Measurements from ENCODE around the gene SERGEF.

The SERGEF gene

DNA sequence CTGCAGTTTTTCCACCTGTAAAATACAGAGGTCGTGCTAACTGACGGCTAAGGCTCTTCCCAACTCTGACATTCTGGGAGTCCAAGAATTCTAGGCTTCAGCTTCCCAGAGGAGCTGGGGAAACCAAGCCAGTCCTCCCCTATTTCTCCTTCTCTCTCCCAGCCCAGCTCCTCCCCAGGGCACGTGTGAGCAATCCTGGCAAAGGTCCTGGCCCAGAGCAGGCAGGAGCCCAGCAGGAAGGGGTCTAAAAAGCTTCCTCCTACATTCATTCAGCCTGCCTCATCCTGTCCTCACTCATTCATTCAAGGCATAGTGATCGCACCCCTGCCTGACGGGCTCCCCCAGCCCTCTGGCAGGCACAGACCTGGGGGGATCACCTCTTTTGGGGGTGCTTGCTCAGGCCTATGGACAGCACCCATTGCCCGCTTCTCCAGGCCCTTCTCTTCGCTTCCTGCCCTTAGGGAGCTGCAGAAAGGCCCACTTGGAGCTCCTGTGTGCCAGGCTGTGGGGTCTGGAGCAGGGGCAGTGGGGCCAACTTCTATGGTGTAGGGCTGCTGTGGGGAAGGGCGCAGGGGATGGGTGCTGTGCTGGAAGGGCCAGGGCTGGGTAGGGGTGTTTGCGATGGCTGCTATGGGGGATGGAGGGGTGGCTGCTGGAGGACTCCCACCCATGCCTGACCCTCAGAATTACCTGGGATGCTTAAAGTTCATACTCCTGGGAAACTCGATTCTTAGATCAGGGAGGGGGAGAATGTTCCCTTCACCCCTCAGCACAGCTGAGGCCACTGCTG is 268.5 kb downstream of the SERGEF start:
- peaks cover 32% of the 10 kb centered on the region for H3K36me3 ChIP-seq
- DNase-seq = no peak
- no peak overlapping the region for H3K27ac ChIP-seq
- no peaks in the 10 kb centered on the region for H3K9me3 ChIP-seq (ENCODE audit: severe bottlenecking)
- H3K27me3 ChIP-seq (ENCODE audit: insufficient read depth, low read depth, severe bottlenecking) = no peaks in the 10 kb centered on the region
- TF ChIP-seq, protein P1, sequence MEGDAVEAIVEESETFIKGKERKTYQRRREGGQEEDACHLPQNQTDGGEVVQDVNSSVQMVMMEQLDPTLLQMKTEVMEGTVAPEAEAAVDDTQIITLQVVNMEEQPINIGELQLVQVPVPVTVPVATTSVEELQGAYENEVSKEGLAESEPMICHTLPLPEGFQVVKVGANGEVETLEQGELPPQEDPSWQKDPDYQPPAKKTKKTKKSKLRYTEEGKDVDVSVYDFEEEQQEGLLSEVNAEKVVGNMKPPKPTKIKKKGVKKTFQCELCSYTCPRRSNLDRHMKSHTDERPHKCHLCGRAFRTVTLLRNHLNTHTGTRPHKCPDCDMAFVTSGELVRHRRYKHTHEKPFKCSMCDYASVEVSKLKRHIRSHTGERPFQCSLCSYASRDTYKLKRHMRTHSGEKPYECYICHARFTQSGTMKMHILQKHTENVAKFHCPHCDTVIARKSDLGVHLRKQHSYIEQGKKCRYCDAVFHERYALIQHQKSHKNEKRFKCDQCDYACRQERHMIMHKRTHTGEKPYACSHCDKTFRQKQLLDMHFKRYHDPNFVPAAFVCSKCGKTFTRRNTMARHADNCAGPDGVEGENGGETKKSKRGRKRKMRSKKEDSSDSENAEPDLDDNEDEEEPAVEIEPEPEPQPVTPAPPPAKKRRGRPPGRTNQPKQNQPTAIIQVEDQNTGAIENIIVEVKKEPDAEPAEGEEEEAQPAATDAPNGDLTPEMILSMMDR (IDR thresholded peaks at IDR 0.05; ENCODE audit: low read depth, low read length) = no peak
- no peak overlapping the region for H3K4me3 ChIP-seq (ENCODE audit: low read depth, low read length)

DNA sequence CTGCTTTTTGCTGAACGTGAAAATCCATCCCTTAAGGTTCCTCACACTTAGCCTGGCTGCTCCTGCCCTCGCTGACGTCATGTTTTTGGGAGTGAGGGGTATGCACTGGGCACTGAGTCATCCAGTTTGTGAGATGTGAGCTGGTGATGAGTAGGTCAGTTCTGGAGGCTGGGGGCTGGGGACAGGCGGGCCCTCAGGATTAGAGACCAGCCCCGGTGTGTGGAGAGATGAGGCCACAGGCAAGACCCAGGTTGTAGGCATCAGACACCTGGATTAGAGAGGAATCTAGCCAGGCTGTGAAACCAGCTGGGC is 269.1 kb downstream of the SERGEF start:
- Histone ChIP-seq H3K4me3 (ENCODE audit: low read depth, low read length) (no peak overlapping the region), H3K27me3 (ENCODE audit: insufficient read depth, low read depth, severe bottlenecking) (no peaks in the 10 kb centered on the region), H3K9me3 (ENCODE audit: severe bottlenecking) (no peaks in the 10 kb centered on the region), H3K27ac (no peak overlapping the region), H3K36me3 (peaks cover 33% of the 10 kb centered on the region)
- TF ChIP-seq, protein P1 (IDR thresholded peaks at IDR 0.05; ENCODE audit: low read depth, low read length) = no peak
- DNase-seq = no peak

DNA sequence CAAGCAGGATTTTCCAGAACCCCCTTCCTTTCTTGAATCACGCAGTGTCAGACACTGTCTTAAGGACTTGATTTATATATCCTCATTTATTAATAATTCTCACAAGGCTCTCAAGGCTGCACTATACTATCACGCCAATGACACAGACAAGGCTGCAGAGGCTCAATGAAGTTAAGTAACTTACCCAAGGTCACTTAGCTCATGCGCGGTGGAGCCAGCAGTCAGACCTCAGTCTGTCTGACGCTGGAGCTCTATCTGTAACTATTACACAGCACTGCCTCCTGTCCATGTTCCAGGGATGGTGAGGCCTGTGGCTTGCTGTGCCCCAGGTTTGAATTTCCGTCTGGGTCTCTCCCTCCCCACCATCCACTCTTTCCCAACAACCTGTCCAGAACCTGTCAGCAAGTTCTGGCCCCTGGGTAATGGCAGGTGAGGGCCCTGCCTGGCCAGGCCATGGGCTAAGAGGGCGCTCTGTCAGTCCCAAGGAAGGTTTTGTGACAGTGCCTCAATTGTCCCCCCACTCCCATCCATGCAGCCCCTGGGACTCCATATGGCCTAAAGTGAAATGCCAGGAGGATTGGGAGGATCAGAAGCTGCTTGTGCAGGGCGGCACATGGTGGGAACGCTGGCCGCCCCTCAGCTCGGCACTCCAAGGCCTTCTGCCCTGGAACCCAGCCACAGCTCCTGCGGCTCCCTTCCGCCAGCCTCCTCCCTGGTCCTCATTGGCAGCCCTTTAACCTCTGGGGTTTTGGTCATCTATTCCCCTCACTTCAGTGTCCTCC is 269.6 kb downstream of the SERGEF start:
- no peak overlapping the region for H3K4me3 ChIP-seq (ENCODE audit: low read depth, low read length)
- no peak for DNase-seq
- TF ChIP-seq, protein P1 (IDR thresholded peaks at IDR 0.05; ENCODE audit: low read depth, low read length) = no peak
- H3K36me3 ChIP-seq = peaks cover 37% of the 10 kb centered on the region
- no peaks in the 10 kb centered on the region for H3K9me3 ChIP-seq (ENCODE audit: severe bottlenecking)
- no peaks in the 10 kb centered on the region for H3K27me3 ChIP-seq (ENCODE audit: insufficient read depth, low read depth, severe bottlenecking)
- H3K27ac ChIP-seq = no peak overlapping the region; the same call in 1 of the 2 replicates

DNA sequence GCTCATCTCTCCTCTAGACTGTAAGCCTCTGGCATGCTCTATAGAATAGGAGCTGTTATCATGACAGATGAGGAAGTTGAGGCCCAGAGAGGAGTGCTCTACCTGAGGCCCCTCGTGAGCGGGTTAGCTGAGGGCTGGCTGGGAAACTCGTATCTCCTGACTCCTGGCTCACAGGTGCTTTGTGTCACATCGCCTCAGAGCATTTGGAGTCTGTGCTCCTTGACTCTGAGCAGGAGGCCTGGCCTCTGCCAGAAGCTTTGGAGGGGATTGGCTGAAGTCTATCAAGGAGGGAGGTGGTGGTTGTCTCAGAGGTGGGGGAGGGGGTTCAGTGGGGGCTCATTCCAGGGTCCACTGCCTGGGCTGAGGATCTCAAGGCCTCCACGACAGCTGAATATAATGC is 270.8 kb downstream of the SERGEF start:
- Histone ChIP-seq H3K27ac (no peak overlapping the region), H3K4me3 (ENCODE audit: low read depth, low read length) (no peak overlapping the region), H3K27me3 (ENCODE audit: insufficient read depth, low read depth, severe bottlenecking) (no peaks in the 10 kb centered on the region), H3K9me3 (ENCODE audit: severe bottlenecking) (no peaks in the 10 kb centered on the region), H3K36me3 (peaks cover 41% of the 10 kb centered on the region)
- no peak for DNase-seq
- TF ChIP-seq, protein P1 (IDR thresholded peaks at IDR 0.05; ENCODE audit: low read depth, low read length) = no peak

DNA sequence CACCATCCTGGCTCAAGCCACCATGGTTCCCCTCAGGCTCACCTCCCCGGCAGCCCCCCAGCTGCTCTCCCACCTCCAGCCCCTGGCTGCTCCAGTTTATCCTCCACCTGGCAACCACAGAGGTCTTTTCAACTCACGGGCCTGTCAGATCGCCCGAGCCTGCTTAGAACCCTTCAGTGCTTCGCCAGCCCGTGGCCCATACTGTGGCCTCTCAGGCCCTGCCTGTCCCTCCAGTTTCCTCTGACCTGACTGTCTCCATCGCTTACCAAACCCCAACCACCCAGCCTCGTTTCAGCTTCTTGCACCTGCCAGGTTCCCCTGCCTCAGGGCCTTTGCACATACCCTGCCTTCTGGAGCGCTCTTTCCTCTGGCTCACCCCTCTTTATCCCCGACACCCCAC is 271.4 kb downstream of the SERGEF start:
- DNase-seq = no peak
- Histone ChIP-seq H3K27ac (no peak overlapping the region), H3K4me3 (ENCODE audit: low read depth, low read length) (no peak overlapping the region), H3K36me3 (peaks cover 41% of the 10 kb centered on the region), H3K9me3 (ENCODE audit: severe bottlenecking) (no peaks in the 10 kb centered on the region), H3K27me3 (ENCODE audit: insufficient read depth, low read depth, severe bottlenecking) (no peaks in the 10 kb centered on the region)
- TF ChIP-seq, protein P1 (IDR thresholded peaks at IDR 0.05; ENCODE audit: low read depth, low read length) = no peak

All from WERI-Rb-1 (cell line).